Fibroblast of lung (primary cell): Measurements from ENCODE around the gene SPATA16.

Source experiments
- EZH2 ChIP-seq: IDR thresholded peaks from 2 replicates; pipeline ENCODE4 v1.5.1; 2012; ENCODE audit warnings: low read length, control low read depth, mild to moderate bottlenecking; ENCODE audit errors: missing control alignments
- TF ChIP-seq, protein P1 (sequence below), 2 donors: IDR thresholded peaks in 1 of 2; conservative IDR thresholded peaks in 1 of 2; 1 replicate in 1 of 2; 2 replicates in 1 of 2; pipeline ENCODE4 v1.5.1; 2011 to 2012; ENCODE audit warnings: low read length in 2 of 2, control low read depth in 1 of 2, inconsistent platforms in 1 of 2, low read depth in 1 of 2, mild to moderate bottlenecking in 1 of 2

DNA sequence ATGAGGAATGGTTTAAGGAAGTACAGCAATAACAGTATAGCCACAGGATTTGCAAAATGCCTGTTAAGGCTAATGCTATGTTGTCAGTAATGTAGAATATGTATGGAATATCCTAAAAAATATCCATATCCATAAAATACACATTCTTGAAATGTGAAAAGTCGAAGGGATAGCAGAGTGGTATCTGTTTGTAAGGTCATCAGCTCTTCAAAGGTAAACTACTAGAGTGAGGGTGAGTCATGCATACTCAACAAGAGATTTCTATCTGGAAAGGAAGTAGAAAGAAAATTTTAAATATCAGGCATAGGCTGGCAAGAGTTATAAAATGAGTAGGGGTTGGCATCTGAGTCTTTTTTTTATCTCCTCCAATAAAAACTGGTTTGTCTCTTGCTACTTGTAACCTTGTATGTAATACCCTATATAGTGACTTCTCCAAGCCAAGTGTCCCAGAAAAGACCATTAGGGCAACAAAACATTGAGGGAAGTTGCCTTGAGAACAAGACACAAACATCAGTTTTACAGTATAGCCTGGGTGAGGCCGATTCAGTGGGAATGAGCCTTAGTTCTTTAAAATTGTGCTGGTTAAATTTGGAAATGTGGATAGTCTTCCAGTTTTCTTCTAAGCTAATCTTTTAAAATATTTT is 103.1 kb downstream of the SPATA16 start:
- TF ChIP-seq, protein P1, sequence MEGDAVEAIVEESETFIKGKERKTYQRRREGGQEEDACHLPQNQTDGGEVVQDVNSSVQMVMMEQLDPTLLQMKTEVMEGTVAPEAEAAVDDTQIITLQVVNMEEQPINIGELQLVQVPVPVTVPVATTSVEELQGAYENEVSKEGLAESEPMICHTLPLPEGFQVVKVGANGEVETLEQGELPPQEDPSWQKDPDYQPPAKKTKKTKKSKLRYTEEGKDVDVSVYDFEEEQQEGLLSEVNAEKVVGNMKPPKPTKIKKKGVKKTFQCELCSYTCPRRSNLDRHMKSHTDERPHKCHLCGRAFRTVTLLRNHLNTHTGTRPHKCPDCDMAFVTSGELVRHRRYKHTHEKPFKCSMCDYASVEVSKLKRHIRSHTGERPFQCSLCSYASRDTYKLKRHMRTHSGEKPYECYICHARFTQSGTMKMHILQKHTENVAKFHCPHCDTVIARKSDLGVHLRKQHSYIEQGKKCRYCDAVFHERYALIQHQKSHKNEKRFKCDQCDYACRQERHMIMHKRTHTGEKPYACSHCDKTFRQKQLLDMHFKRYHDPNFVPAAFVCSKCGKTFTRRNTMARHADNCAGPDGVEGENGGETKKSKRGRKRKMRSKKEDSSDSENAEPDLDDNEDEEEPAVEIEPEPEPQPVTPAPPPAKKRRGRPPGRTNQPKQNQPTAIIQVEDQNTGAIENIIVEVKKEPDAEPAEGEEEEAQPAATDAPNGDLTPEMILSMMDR (conservative IDR thresholded peaks at IDR 0.05 in 1 of 2, IDR thresholded peaks at IDR 0.05 in 1 of 2; ENCODE audit: low read depth in 1 of 2, low read length in 2 of 2): no peak
- TF ChIP-seq EZH2: no peak
